H1 (cell line): ENCODE measurements around the gene PCDH9. TPM values are rescaled to one million over a fixed set of nuclear protein-coding genes. Genes with fewer than 3 reads are reported as not detected.

ENCODE experiments used
- SP1 ChIP-seq: IDR thresholded peaks from 2 replicates; pipeline ENCODE4 v1.6.1; 2011; ENCODE audit warnings: low read depth, low read length
- polyA plus RNA-seq, 7 experiments: library from polyadenylated mRNA; depleted of rRNA in 3 of 7; stranded (reverse) in 5 of 7; unstranded in 2 of 7; fragments of >200 nt in 5 of 7; fragments of 200-250 nt in 2 of 7; gene quantifications; 1 replicate in 5 of 7; 2 replicates in 1 of 7; 4 replicates in 1 of 7; pipeline versions ENCODE4 v1.2.1 to v1.2.3, GENCODE V29; 2011 to 2013; ENCODE audit warnings: missing spikeins in 2 of 7, mixed read lengths in 2 of 7
- total RNA-seq: library from RNA; stranded (reverse); fragmentation: NEBNext Ultra II Directional; extraction: Animal tissue kit (Norgen Biotek cat#: 25700); gene quantifications from 2 replicates; pipeline ENCODE4 v1.2.1, GENCODE V29; 2021

PCDH9 gene
- total and polyA plus RNA-seq, 2 of the 8 experiments (the other 6 are each of a cell fraction or from before 2014, with no cell fraction given) = 0.12 to 0.60 TPM

- TF ChIP-seq SP1 = no peak
These were observed 354.9 kb downstream of the PCDH9 start (continued) for GRCh38 chr13:66875264-66875663.
